IMR-90 (cell line): Measurements from ENCODE around the gene SLC9A7. TPM values are rescaled to one million over a fixed set of nuclear protein-coding genes. Genes with fewer than 3 reads are reported as not detected.

ENCODE experiments used
- ATAC-seq: fragments of 200-7000 bp; cut with Tn5 transposase; 2 replicates; pipeline ENCODE4 v1.9.1; 2020; ENCODE audit warnings: low read depth, mild to moderate bottlenecking, moderate library complexity
- BruUV-seq: library from RNA; stranded (reverse); fragments of 400-500 nt; replicated peaks from 2 replicates; lab custom pipeline; 2021; lab: Mats Ljungman, UMichigan
- CTCF ChIA-PET: fragments of 300-600 bp; formaldehyde crosslinking; extraction: SDS; loops from one replicate; lab custom pipeline; 2021; ENCODE audit warnings: antibody characterized with exemption; lab: Yijun Ruan, JAX
- POLR2A ChIA-PET: fragments of 300-600 bp; sonication (Branson Sonifier 250); formaldehyde crosslinking; loops from one replicate; lab custom pipeline; 2022; ENCODE audit warnings: antibody characterized with exemption; ENCODE audit not compliant: unreplicated experiment; lab: Charles Lee
- DNase-seq: peaks from one replicate; pipeline ENCODE4 v3.0.0; 2013
- H2AFZ ChIP-seq: replicated peaks from 2 replicates; pipeline ENCODE3; 2013; ENCODE audit warnings: low read length, mild to moderate bottlenecking; ENCODE audit not compliant: poor library complexity
- H2AK5ac ChIP-seq: 2 replicates; pipeline ENCODE4 v1.6.1; 2013; ENCODE audit warnings: low read depth, low read length, inconsistent platforms
- H2AK9ac ChIP-seq: replicated peaks from 2 replicates; pipeline ENCODE3; 2013; ENCODE audit warnings: mild to moderate bottlenecking, low read depth, low read length, moderate library complexity; ENCODE audit not compliant: poor library complexity
- H2BK120ac ChIP-seq: 2 replicates; pipeline ENCODE4 v1.6.1; 2013; ENCODE audit warnings: low read depth, low read length, inconsistent platforms
- H2BK15ac ChIP-seq: 3 replicates; pipeline ENCODE4 v1.6.1; 2013; ENCODE audit warnings: low read depth, low read length, inconsistent platforms
- H2BK20ac ChIP-seq: 2 replicates; pipeline ENCODE4 v1.6.1; 2013; ENCODE audit warnings: low read depth, mild to moderate bottlenecking, inconsistent platforms, low read length, moderate library complexity
- H2BK5ac ChIP-seq: 2 replicates; pipeline ENCODE4 v1.6.1; 2013; ENCODE audit warnings: mild to moderate bottlenecking, low read depth, low read length, inconsistent platforms; ENCODE audit not compliant: poor library complexity, severe bottlenecking
- H3K14ac ChIP-seq: replicated peaks from 2 replicates; pipeline ENCODE4 v1.6.1; 2013; ENCODE audit warnings: low read depth, low read length, inconsistent platforms
- H3K18ac ChIP-seq: 2 replicates; pipeline ENCODE4 v1.6.1; 2013; ENCODE audit warnings: low read depth, low read length, control low read depth
- H3K23ac ChIP-seq: 2 replicates; pipeline ENCODE4 v1.6.1; 2013; ENCODE audit warnings: low read depth, low read length, inconsistent platforms
- H3K27ac ChIP-seq: 2 replicates; pipeline ENCODE4 v1.5.1; 2013; ENCODE audit warnings: mild to moderate bottlenecking, control low read depth, low read length; ENCODE audit not compliant: insufficient read depth
- H3K27me3 ChIP-seq: 2 replicates; pipeline ENCODE4 v1.6.1; 2013; ENCODE audit warnings: low read length; ENCODE audit not compliant: control insufficient read depth, insufficient read depth
- H3K36me3 ChIP-seq: 2 replicates; pipeline ENCODE4 v1.6.1; 2013; ENCODE audit warnings: low read length, mixed read lengths; ENCODE audit not compliant: control insufficient read depth, insufficient read depth
- H3K4ac ChIP-seq: 2 replicates; pipeline ENCODE4 v1.6.1; 2013; ENCODE audit warnings: low read depth, low read length, inconsistent platforms
- H3K4me1 ChIP-seq: 2 replicates; pipeline ENCODE4 v1.6.1; 2013; ENCODE audit warnings: low read length, mixed read lengths; ENCODE audit not compliant: control insufficient read depth, insufficient read depth
- H3K4me2 ChIP-seq: 2 replicates; pipeline ENCODE4 v1.6.1; 2013; ENCODE audit warnings: low read depth, mild to moderate bottlenecking, control low read depth, low read length, moderate library complexity
- H3K4me3 ChIP-seq: 2 replicates; pipeline ENCODE4 v1.5.1; 2013; ENCODE audit warnings: low read depth, mild to moderate bottlenecking, control low read depth, low read length, moderate library complexity; ENCODE audit not compliant: insufficient read depth
- H3K56ac ChIP-seq: 2 replicates; pipeline ENCODE4 v1.6.1; 2013; ENCODE audit warnings: low read length, inconsistent platforms; ENCODE audit not compliant: insufficient read depth; ENCODE audit errors: extremely low read depth
- H3K79me1 ChIP-seq, 2 experiments: 2 replicates each; pipeline ENCODE4 v1.6.1; 2013; ENCODE audit warnings: low read length in 2 of 2, inconsistent platforms in 1 of 2, low read depth in 1 of 2
- H3K9ac ChIP-seq: 2 replicates; pipeline ENCODE4 v1.6.1; 2013; ENCODE audit warnings: low read depth, low read length, control low read depth
- H3K9me1 ChIP-seq: 2 replicates; pipeline ENCODE4 v1.6.1; 2013; ENCODE audit warnings: low read length, inconsistent platforms; ENCODE audit not compliant: insufficient read depth
- H3K9me3 ChIP-seq: 2 replicates; pipeline ENCODE4 v1.6.1; 2013; ENCODE audit warnings: low read length; ENCODE audit not compliant: control insufficient read depth, insufficient read depth
- H4K20me1 ChIP-seq: 2 replicates; pipeline ENCODE4 v1.6.1; 2013; ENCODE audit warnings: low read length, inconsistent platforms; ENCODE audit not compliant: insufficient read depth
- H4K5ac ChIP-seq: 2 replicates; pipeline ENCODE4 v1.6.1; 2013; ENCODE audit warnings: mild to moderate bottlenecking, low read depth, low read length, control low read depth
- H4K8ac ChIP-seq, 2 experiments: 2 replicates each; pipeline ENCODE4 v1.6.1; 2013; ENCODE audit warnings: low read depth in 2 of 2, low read length in 2 of 2, control low read depth in 1 of 2, inconsistent platforms in 1 of 2
- H4K91ac ChIP-seq: 2 replicates; pipeline ENCODE4 v1.6.1; 2013; ENCODE audit warnings: low read depth, low read length, inconsistent platforms; ENCODE audit not compliant: insufficient read depth
- BHLHE40 ChIP-seq: fragments of 150-350 bp; IDR thresholded peaks from 2 replicates; pipeline ENCODE4 v1.6.1; 2016; ENCODE audit warnings: mild to moderate bottlenecking, low read depth, low read length
- CHD1 ChIP-seq: IDR thresholded peaks from 2 replicates; pipeline ENCODE4 v1.6.1; 2012; ENCODE audit warnings: low read depth, low read length, improper control_type of control experiment
- MAFK ChIP-seq: IDR thresholded peaks from 2 replicates; pipeline ENCODE4 v1.6.1; 2012; ENCODE audit warnings: low read depth, low read length, improper control_type of control experiment
- MAZ ChIP-seq: IDR thresholded peaks from 2 replicates; pipeline ENCODE4 v1.6.1; 2012; ENCODE audit warnings: low read depth, mild to moderate bottlenecking, low read length, improper control_type of control experiment, moderate library complexity, borderline replicate concordance
- MXI1 ChIP-seq: IDR thresholded peaks from 2 replicates; pipeline ENCODE4 v1.6.1; 2012; ENCODE audit warnings: low read depth, mild to moderate bottlenecking, low read length, moderate library complexity, borderline replicate concordance
- NFE2L2 ChIP-seq: fragments of 150-350 bp; IDR thresholded peaks from 2 replicates; pipeline ENCODE4 v1.6.1; 2016; ENCODE audit warnings: low read depth, mild to moderate bottlenecking, low read length
- POLR2A ChIP-seq: IDR thresholded peaks from 2 replicates; pipeline ENCODE4 v1.6.1; 2012; ENCODE audit warnings: mild to moderate bottlenecking, low read depth, low read length
- RAD21 ChIP-seq: IDR thresholded peaks from 2 replicates; pipeline ENCODE4 v1.6.1; 2012; ENCODE audit warnings: low read length, improper control_type of control experiment
- RFX5 ChIP-seq: IDR thresholded peaks from 2 replicates; pipeline ENCODE4 v1.8.0; 2012; ENCODE audit warnings: low read depth, mild to moderate bottlenecking, low read length, moderate library complexity
- SMC3 ChIP-seq: fragments of 150-350 bp; IDR thresholded peaks from 2 replicates; pipeline ENCODE4 v1.6.1; 2016; ENCODE audit warnings: low read depth, mild to moderate bottlenecking, antibody characterized with exemption, low read length, moderate library complexity
- WGBS, 2 experiments: methylation state at CpG; one replicate each; pipeline versions ENCODE4 v1.1.5 to v1.1.7; 2013; ENCODE audit warnings: missing lambda C conversion rate in 2 of 2; ENCODE audit not compliant: insufficient read length in 1 of 2; ENCODE audit errors: extremely low coverage in 2 of 2; 5-methylcytosine and 5-hydroxymethylcytosine counted together
- dilution Hi-C: fragments of 300-500 bp; cut with HindIII; formaldehyde crosslinking; loops from one replicate; pipeline ENCODE4 v1.14.3; 2018; ENCODE audit warnings: low sequenced_read_pairs; ENCODE audit not compliant: unreplicated experiment
- in situ Hi-C: fragments of 300-500 bp; cut with MboI; formaldehyde crosslinking; loops from 3 replicates; pipeline ENCODE4 v1.14.3; 2019; ENCODE audit warnings: low sequenced_read_pairs, inconsistent platforms, mixed read lengths
- intact Hi-C: fragments of 100-400 bp; cut with micrococcal nuclease; formaldehyde crosslinking; loops from 2 replicates; pipeline ENCODE4 v1.10.0; 2022
- polyA plus RNA-seq, 3 experiments: library from polyadenylated mRNA; depleted of rRNA; stranded (reverse); fragments of >200 nt; gene quantifications; 2 replicates each; pipeline ENCODE4 v1.2.3, GENCODE V29; 2012; ENCODE audit warnings: low replicate concordance in 1 of 3
- total RNA-seq: library from RNA; depleted of rRNA; stranded (reverse); fragments of >200 nt; gene quantifications from 2 replicates; pipeline ENCODE4 v1.2.3, GENCODE V29; 2012
- TF ChIP-seq, protein P1 (sequence below): conservative IDR thresholded peaks from 2 replicates; pipeline ENCODE4 v1.5.1; 2012; ENCODE audit warnings: mild to moderate bottlenecking, low read depth, low read length, improper control_type of control experiment
- TF ChIP-seq, protein P2 (sequence below): fragments of 150-350 bp; IDR thresholded peaks from 2 replicates; pipeline ENCODE4 v1.6.1; 2016; ENCODE audit warnings: low read depth, mild to moderate bottlenecking, low read length, moderate library complexity, borderline replicate concordance

SLC9A7 gene
- total and polyA plus RNA-seq, 2 of the 4 experiments (the other 2 are of a cell fraction), result 14.4 to 76.4 TPM

DNA sequence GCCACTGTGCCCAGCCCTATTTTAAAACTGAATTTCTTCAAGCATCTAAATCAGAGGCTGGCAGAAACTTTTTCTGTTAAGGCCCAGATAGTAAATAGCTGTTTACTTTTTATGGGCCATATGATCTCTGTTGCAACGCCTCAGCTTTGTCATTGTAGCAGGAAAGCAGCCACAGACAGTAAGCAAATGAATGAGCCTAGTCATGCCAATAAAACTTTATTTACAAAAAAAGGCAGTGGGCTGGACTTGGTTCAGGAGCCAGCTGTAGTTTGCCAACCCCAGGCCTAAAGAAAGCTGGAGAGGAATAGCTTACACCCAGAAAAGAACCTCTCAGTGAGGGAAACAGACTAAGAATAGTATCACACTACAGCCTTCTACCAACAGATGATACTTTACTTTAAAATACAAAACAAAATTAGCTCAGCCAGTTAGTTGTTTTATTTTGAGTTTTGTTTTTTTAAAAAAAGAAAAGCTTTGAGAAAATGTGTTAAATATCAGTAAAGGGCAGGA lies 159.8 kb downstream of the SLC9A7 start:
- Histone ChIP-seq H3K18ac (no peak overlapping the region), H2BK20ac (no peak overlapping the region), H3K27me3 (peaks cover 2% of the 10 kb centered on the region; the same call in 1 of the 2 replicates), H2BK15ac (no peak overlapping the region), H3K79me1 (no peaks in the 10 kb centered on the region), H3K9ac (no peak overlapping the region), H3K4me3 (no peak overlapping the region), H3K4ac (no peak overlapping the region), H2BK5ac (no peak overlapping the region), H3K9me3 (no peaks in the 10 kb centered on the region), H4K91ac (no peak overlapping the region), H3K56ac (no peak overlapping the region), H3K14ac (no peak overlapping the region), H2AFZ (no peak overlapping the region), H2AK5ac (no peak overlapping the region), H4K20me1 (no peaks in the 10 kb centered on the region), H3K36me3 (no peaks in the 10 kb centered on the region; the same call in 1 of the 2 replicates), H3K27ac (no peak overlapping the region), H4K8ac (no peak overlapping the region), H2BK120ac (no peak overlapping the region), H3K9me1 (no peaks in the 10 kb centered on the region), H3K23ac (no peak overlapping the region), H2AK9ac (no peak overlapping the region), H3K4me1 (peaks cover 2% of the 10 kb centered on the region; the same call in 1 of the 2 replicates), H3K4me2 (no peak overlapping the region), H4K5ac (no peak overlapping the region)
- no CpG with 5 or more reads among the region's 1 CpG for WGBS, 2 experiments
- DNase-seq, result peak; percentile 40
- no TSS peak for BruUV-seq
- dilution Hi-C loops, result no loop called here
- POLR2A ChIA-PET, result no interaction called here
- intact Hi-C loops, result no loop called here
- in situ Hi-C loops, result no loop called here
- CTCF ChIA-PET, result no interaction called here
- ATAC-seq, result peak; percentile 46; the same call in 1 of the 2 replicates
- no peak for TF ChIP-seq RFX5
- no peak for TF ChIP-seq CHD1
- no peak for TF ChIP-seq BHLHE40
- no peak for TF ChIP-seq RAD21
- TF ChIP-seq NFE2L2, result no peak
- no peak for TF ChIP-seq SMC3
- TF ChIP-seq MAFK, result no peak
- TF ChIP-seq, protein P1, sequence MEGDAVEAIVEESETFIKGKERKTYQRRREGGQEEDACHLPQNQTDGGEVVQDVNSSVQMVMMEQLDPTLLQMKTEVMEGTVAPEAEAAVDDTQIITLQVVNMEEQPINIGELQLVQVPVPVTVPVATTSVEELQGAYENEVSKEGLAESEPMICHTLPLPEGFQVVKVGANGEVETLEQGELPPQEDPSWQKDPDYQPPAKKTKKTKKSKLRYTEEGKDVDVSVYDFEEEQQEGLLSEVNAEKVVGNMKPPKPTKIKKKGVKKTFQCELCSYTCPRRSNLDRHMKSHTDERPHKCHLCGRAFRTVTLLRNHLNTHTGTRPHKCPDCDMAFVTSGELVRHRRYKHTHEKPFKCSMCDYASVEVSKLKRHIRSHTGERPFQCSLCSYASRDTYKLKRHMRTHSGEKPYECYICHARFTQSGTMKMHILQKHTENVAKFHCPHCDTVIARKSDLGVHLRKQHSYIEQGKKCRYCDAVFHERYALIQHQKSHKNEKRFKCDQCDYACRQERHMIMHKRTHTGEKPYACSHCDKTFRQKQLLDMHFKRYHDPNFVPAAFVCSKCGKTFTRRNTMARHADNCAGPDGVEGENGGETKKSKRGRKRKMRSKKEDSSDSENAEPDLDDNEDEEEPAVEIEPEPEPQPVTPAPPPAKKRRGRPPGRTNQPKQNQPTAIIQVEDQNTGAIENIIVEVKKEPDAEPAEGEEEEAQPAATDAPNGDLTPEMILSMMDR, result no peak
- TF ChIP-seq, protein P2, sequence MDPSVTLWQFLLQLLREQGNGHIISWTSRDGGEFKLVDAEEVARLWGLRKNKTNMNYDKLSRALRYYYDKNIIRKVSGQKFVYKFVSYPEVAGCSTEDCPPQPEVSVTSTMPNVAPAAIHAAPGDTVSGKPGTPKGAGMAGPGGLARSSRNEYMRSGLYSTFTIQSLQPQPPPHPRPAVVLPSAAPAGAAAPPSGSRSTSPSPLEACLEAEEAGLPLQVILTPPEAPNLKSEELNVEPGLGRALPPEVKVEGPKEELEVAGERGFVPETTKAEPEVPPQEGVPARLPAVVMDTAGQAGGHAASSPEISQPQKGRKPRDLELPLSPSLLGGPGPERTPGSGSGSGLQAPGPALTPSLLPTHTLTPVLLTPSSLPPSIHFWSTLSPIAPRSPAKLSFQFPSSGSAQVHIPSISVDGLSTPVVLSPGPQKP, result no peak
- no peak for TF ChIP-seq POLR2A
- no peak for TF ChIP-seq MAZ
- no peak for TF ChIP-seq MXI1
